Cerebellar nuclear complex (tissue), 1 donor: ENCODE measurements around the gene RGS3.
A peak's percentile ranks its signal among the peaks of the same experiment; 100 is the strongest.

Source experiments
- DNase-seq, 2 experiments: peaks; one replicate each; lab custom pipeline; 2025; lab: John Stamatoyannopoulos, UW

Gene RGS3

DNA sequence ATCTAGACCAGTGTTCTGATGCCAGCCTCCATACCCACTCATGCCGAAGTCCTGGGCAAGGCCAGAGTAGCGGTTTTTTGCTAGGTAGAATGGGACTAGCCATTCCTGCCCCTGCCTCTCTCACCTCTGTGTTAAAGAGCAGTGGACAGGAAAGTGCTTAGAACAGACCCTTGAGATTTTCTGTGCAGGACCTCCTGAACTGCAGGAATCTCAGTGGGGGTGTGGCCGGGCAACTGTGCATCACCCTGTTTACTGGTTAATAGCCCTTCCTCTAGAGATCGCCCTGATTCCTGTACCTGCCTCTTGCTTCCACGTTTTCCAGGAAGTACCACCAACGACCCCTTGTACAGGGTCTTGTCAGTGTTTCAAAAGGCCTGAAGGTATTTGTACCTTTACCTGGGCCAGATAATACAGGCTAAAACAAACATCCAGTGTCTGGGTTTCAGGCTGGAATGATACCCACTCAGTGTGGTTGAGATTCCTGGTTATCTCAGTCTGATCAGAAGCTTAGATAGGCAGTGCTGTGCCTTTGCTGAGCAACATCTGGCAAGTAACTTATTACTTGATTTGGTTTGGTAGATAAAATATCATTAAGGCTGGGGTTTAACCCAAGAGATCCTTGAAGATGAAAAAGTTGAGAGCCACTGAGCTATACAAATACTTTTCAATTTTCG, 65.9 kb downstream of the RGS3 start:
- DNase-seq = no peak

DNA sequence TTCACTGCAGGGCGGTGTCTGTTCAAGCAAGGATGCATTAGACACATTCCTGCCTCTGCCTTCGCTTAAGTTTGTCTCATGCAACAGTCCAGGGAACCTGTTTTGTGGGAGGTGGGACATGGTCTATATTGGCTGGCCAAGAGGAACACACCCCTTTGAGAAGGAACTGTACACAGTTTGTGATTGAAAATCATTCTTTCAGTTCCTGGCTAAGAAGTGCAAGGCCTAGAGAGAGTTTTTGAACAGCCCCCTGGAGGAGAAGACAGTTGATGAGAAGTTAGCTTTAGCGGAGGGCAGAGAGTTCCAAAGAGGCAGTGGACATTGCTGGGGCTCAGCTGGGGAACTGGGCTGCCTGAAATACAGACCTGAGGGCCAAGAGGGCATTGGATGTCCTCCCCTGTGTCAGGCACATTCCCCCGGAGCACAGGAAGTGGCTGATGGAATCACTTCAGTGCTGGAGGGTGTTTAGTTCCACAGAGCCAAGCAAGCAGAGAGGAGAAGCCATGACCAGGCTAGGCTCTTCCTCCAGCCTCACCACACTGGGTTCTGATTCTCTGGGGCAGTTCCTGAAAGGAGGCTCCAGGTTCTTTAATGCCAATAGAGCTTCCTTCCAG, 66.6 kb downstream of the RGS3 start:
- DNase-seq = no peak

DNA sequence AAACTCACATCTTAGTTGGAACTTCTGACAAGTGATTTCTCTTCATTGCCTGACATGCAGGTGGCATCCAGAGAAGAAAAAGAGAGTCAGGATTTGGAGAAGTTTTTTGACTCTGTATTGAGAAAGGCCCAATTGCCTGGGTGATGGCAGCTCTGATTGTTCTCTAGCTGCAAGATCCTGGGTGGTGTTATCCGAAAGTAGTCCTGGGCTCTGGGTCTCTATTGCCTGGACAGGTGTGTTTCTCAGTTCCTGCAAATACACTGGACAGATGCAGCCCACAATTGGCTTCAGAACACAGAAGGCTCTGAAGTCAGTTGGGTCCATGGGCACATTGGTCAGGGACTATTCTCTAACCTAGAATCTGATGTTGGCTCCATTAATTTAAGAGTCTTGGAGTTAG, 67.4 kb downstream of the RGS3 start:
- no peak for DNase-seq

DNA sequence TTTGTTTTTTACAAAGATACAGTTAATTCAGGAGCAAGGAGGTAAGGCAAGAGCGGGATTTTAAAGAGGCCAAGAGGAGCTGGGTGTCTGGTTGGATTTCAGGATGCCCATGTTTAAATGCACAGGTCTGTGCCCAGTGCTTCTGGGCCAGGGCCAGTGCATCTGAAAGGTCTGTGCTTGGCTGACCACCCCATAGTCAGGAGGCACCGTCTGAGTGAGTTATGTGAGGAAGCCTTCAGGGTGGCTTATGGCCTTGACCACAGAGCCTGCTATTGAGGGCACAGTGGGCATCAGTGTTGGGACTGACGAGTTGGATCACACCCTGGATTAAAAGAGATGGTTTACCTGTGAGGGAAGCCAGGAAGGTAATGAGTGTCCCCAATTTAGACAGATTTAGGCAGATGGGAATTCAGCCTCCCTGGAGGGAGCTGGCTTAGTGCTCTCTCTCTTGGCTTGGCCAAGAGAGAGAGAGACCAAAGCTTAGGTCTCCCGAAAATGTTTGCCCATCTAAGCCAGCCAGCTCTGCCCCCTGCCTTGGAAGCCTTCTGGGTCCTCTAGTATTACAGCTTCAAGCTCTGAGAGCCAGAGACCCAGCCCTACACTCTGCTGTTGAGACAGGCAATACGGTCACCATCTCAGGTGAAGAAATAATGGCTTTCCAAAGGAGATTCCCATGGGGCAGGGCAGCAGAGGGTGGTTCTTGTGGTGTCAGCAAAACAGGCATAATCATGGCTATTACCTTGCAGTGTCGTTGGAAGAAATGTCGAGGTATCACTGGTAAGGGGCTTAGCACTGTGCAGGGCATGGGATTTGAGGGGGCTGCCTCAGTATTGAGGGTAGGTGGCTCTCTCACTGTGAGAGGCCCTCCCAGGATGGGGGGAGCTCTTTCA, 68.6 kb downstream of the RGS3 start:
- DNase-seq = peak; percentile 84 to 91

DNA sequence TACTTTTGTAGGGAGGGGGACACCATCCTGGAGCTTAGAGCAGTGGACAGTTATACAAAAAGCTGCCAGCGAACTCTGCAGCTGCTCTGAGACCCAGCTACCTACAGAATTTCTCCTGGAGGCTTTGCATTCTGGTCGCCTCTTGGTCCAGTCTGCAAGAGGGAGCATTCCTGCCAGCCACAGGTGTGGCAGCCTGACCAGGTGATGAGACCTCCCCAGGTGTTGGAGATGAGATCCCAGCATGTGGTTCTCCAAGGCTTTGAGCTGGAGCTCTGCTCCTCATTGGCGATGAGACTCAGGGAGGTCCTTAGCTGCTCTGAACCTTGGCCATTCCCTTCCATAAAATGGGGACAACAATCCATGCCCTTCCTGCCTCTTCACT, 69.3 kb downstream of the RGS3 start:
- no peak for DNase-seq

DNA sequence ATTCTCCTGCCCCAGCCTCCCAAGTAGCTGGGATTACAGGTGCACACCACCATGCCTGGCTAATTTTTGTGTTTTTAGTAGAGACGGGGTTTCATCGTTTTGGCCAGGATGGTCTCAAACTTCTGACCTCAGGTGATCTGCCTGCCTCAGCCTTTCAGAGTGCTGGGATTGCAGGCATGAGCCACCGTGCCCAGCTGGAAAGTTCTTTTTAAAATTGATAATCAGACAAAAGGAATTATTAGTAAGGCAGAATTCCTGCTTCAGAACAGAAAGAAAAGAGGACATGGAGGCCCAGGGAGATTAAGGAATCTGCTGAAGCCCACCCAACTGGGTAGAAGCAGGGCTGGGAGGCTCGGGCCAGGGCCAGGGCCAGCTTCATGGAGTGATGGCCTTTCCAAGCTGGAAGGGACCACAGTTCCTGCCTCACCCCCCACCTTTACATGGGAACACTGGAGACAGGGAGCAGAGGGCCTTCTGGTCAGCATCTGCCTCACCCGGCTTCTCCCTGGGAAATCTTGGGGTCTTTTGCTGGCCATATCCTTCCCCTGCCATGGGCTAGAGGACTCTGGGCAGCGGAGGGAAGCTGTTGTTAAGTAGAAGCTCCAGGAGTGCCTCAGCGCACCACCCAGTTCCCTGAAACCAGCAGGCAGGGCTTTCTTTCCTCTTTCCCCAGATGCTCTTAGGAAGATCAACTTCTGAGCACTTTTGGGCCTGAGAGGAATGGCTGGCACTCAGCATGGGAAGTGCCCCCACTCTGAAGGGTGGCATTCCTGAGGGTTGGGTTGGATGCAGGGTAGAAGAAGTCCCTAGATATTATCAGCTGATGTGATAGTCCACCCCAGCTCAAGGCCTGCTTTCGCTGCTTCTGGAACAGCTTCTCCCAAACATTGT, 70.1 kb downstream of the RGS3 start:
- no peak for DNase-seq

DNA sequence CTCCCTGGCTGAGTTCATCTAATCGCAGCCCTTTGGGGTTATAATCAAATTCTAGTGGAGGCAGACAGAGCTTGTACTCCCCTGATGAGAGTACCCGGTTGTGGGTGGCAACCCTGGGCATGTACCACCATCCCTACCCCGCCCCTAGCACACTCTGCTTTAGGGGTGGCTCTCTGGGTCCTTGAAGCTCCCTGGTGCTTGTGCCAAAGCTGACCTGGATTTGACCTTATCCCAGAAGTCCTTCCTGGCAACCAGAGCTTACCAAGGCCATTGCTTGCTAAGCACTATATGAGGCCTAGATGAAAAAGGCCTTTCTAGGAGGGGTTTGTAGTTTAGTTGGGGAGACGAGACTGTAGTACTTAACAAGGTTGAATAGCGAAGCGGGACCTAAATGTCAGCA, 72.2 kb downstream of the RGS3 start:
- DNase-seq = no peak

DNA sequence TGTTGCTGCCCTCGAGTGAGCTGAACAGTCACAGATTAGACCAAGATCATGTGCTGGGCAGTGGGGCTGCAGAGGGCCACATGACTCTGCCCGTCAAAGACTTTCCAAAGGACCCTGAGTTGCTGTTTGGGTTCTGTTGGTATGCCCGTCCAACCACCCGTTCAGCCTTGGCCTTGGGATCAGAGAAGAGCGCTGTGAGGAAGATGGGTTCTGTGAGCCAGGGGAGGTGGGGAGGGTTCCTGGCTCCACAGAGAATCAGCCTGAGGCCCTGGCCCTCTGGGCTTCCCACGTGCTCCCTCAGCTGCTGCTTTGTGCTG, 72.6 kb downstream of the RGS3 start:
- DNase-seq = no peak

DNA sequence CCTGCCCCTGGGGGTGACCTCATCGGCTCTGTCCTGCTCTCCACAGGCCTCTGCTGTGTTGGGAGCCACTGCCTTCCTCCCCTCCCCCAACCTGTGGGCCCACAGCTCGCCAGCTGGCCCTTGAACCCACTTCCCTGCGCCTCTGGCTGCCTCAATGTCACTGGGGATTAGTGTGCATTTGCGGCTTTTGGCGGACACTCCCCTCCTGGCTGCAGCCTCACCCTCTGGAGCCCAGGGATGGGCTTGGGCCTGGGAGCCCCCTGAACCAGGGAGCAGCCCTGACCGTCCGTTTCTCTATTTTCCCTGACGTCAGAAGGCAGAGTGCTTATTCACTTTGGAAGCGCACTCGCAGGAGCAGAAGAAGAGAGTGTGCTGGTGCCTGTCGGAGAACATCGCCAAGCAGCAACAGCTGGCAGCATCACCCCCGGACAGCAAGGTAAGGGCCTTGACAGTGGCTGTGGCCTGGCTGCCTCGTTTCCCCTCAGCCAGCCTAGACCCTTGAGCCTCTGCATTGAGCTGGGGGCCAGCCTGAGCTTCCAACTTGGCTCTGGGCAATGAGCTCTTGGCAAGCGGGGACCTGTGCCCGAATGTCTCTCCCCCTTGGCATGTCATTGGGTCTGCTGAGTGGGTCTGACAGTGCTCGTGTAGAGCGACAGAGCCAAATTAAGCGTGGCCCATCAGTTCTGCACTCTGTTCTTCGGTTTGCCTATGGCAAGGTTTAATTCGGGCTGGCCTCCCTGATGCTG, 73.1 kb downstream of the RGS3 start:
- no peak for DNase-seq

DNA sequence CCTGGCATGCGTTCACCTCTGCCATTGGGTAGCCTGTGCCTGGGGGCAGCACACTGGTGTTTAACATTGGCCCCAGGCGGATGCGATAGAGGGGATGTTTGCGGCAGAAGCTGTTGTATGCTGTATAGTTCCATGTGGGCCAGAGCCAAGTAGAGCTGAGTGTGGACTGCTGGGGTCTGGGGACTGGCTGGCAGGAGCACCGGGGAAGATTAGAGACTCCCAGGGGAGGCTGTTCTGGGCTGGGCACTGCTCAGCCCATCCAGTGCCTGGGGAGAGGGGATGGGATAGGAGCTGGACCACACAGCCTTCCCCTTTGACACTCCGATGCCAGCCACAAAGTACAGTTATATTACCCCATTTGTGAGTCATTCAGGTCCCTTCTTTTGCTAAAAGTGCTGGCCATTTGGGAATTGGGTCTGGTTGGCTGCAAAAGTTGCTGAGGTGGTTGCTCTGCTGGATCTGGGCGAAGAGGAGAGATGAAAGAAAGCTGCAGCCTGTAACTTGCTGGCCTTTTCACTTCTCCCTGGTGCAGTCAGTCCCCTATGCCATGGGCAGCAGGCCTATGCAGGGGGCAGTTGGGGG, 73.8 kb downstream of the RGS3 start:
- no peak for DNase-seq

DNA sequence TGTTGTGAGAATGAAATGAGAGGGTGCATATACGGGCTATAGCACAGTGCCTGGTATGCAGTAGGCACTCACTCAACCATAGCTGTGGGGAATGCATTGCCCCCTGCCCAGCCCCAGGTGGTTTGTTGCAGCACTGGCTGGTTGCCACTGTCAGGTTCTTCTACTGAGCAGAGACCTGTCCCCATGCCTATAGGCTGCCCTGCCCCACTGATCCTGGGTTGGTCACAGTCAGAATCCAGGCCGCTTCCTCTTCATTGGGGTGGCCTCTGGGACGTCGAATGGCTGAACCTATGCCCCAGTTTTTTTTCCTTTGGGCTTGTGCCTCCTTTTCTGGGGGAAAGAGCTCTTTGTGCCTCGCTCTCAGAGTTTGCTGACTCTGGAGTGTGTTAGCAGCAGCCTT, 74.6 kb downstream of the RGS3 start:
- no peak for DNase-seq

DNA sequence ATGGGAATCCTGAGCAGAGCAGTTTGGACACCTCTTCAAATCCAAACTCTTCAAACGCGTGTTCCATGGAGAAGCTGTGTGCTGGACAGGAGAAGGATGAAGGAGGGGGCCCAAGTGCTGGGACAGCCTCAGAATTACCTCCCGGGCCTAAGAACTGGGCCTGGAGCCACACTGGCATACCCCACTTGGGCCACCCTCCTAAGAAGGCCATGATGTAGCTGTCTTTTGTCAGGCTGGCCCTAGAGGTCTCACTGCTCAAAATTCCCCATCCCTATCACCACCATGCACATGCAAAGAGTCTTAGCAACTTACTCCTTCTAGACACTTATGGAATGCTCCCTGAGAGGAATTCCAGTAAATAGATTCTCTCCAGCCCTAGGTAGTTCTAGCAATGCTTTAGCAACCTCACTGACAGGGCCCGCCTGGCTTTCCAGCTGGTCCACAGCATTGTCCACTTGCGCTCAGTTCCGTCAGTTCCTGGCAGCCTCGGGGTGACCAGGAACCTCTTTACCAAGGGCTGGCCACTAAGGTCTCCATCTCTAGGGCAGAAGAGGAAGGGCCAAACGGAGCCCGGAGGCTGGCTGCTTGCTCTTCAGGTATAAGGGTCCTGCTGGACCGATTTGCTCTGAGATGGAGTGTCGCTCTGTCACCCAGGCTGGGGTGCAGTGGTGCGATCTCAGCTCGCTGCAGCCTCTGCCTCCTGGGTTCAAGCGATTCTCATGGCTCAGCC, 75.3 kb downstream of the RGS3 start:
- DNase-seq = no peak

DNA sequence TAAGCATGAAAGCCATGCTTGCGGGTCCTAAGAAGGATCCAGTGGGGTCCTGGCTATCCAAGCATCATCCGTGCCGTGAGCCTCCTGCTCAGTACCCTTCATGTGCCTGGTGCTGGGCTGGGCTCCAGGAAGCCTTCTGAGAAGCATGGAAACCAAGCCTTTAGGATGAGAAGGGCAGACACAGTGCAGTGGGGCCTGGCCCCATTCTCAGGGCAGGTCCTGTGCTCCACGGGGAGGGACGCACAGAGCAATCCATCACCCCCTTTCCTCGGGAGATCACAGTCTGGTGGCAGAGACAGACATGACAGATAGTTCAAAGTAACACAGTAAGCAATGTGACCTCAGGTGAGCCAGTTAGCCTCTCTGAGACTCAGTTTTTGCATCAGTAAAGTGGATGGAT, 76.9 kb downstream of the RGS3 start:
- no peak for DNase-seq

DNA sequence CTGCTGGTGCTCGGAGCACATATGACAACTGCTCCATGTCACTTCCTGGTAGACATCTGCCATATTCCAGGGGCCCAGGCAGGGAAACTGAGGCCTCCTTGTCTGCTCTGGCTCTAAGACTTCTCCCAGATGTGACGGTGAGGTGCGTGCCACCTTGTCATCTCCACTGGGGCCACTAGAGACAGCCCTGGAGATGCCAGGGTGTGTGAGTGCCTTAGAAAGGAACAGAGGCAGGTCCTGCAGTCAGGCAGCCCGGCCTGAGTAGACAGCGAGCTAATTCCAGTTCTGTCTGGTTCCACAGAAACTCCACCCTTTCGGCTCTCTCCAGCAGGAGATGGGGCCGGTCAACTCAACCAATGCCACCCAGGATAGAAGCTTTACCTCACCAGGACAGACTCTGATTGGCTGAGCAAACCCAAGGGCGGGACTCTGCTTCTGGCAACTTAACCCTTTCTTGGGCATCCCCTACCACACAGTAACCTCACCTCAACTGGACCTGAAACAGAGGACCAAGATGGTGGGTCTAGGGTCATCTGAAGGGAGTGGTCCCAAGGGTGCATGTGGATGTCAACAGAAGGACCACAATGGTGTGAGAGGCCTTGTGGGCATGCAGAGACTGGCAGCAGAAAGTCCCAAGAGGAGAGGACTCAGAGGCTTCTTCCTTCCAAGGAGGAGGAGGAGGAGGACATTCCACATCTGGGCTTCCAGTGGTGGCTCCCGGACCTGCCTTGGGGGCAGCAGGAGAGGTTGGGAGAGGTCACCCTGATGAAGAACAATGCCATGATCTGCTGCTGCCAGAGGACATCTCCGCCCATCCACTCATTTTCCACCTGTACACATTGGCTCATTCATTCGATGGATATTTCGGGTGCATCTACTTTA, 77.7 kb downstream of the RGS3 start:
- no peak for DNase-seq

DNA sequence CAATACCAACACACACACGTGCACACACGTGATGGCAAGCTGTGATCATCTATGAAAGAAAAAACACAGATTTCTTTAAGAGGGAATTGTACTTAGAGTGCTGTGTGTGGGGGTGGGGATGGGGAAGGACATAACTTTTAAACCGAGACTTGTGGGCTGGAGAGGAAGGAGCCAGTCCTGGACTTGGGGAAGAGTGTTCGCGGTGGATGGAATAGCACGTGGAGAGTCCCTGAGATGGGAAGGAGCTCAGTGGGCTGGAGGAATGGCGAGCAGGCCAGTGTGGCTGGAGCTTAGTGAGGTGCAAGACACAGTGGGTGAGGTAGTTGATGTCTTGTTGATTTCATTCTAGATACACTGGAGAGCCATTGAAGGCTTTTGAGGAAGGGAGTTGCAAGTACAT, 78.5 kb downstream of the RGS3 start:
- DNase-seq = no peak

DNA sequence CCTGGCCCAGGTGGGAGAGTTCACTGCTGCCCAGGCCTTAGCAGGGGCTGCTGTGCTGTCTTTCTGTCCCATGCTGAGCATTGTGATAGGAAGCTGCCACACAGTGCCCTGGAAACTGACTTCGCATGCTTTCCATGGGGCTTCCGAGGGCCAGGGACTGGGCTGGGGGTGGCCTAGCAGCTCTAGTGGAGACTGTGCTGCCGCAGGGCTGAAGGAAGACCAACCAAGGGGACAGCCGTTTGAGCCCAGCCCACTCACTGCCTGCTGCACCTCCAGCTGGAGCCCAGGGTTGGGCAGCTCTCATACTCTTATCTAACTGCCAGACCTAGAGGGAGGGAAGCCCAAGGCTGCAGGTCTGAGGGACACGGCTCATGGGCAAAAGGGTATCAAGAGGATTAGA, 79.2 kb downstream of the RGS3 start:
- DNase-seq = no peak

DNA sequence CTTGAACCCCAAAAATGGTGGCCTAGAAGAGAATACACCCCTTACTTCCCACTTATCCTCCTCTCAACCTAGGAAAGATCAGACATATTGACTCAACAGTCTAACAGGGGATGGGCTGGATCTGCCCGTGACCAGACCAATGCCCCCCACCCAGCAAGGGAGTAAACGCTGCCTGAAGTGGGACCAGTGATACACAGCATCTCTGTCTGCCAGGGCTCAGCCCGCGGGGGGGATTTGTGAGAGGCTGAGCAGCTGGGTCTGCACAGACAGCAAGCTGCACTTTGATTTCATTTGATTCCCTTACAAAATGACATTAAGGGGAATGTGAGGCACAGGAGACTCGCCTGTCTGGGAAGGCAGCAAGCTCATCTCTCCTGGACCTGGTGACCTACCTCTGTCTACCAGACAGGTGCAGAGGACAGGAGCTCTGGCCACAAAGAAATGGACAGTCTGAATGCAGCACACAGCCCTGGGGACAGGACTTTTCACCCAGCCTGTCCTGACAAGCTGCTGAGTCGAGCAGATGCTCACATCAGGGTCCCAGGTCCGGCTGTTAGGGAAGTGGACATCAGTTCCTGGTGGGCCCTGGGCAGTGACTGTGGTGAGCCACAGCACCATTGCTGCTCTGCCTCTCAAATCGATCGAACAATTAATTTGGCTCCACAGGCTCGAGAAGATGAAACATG, 79.9 kb downstream of the RGS3 start:
- no peak for DNase-seq

DNA sequence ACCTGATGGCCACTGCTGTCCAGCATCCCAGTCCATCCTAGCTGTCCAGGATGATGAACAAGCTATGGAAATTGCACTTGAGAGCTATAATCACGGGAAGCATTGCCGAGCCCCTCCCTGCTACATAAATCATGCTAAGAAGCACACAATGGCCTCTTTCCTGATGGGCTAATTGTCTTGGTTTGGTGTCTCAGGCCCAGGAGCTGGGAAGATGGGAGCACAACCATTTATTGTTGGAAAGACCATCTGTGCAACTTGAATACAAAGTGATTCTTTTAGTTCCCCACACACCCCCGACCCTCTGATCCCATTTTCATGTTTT, 80.4 kb downstream of the RGS3 start:
- no peak for DNase-seq

DNA sequence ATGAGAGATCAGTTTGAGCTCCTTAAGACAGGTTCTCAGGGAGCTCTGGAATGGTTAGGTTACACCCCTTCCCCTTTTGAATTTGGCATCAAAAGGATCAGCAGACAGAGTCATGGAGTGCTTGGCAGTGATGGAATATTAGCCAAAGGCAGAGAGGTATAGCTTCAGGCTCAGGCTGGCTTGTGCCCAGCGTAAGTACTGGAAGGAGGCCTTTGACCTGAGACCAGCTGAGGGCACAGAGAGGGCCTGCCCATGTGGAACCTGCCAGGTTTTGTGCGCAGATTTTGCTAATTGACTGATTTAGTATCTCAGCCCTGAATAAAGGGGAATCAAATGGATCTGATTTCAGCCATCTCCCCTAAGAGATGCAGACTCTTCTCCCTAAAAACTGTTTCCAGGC, 81.5 kb downstream of the RGS3 start:
- DNase-seq = no peak
